Amniotic stem cell (primary cell): Measurements from ENCODE around the gene AOPEP.
"Not testable (repeated sequence)": the region's sequence is repeated elsewhere in the genome, so short reads cannot be mapped to it uniquely, and the experiment has no call there.

Experiments used
- DNase-seq: peaks from one replicate; lab custom pipeline; 2025; lab: John Stamatoyannopoulos, UW

Gene AOPEP

DNA sequence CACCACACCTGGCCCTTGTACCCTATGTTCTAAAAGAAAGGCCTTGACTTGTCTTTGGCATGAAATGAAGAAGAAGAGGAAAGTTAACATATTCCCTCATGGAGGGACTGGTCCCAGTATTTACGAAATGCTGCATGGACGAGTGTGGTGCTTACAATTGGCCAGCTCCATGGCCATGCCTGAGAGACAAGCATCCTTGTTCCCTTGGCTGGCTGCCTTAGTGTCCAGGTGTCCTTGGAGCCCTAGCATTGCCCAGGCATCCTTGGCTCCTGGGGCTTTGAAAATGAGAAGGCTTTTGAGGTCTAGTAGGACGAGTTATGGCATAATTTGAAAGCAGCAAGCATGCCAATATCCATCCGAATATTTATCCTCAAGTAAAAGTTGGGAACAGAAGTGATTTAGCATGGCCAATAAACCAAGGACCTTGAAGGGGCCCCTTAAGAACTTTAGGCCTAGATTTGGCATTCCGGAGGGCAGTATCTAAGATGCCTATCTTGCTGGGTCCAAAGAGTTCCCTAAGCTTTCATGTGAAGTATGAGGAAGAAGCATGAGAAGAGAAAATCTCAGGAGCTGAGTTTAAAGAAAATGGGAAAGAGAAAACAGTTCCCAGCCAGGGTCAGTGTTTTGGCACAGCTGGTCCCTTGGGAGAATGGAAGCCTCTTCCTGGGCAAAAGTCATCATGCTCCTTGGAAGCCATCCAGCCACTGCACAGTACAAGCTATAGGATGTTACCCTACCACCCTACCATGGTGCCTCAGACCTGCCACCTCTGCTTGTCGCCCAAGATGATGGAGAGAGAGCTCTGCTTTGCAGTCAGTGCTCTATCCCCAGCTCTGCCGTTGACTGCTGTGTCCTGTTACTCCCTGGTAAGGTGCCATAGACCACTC, 91.0 kb downstream of the AOPEP start:
- DNase-seq = no peak

DNA sequence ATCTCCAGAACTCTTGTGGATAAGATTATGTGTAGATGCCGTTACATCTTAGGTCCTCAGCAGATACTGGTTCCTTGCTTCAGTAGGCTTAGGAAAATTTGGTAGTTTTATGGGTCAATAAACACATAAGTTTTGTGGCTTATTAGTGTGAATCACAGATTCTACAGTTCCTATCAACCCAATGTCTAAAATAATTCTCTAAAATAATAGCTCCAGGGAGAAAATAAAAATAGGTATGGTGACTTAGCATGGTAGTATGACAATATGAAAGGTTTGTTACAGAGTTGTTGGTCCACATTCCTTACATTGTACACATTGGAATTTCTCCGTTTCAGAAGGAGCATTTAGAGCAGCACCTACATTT, 91.7 kb downstream of the AOPEP start:
- DNase-seq = no peak

DNA sequence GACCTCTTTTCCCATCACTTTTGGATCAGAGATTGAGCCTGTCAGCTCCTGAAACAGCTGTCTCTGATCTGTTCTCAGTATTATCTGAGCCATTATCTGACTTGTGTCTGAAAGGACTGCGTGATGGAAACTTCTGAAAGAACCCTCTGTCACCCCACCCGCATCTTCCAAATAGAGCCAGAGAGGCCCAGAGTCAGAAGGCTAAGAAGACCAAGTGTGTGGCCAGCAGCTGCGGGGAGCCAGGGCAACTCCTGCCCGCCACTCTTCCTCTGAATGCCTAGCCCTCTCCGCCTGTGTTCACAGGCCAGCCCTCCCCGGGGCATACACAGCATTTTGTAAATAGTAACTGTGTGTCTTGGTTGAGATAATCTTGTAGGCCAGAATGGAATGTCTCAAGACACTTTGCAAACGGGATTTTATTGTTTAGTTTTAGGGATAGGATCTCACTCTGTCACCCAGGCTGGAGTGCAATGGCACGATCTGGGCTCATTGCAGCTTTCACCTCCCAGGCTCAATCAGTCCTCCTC, 92.7 kb downstream of the AOPEP start:
- no peak for DNase-seq

DNA sequence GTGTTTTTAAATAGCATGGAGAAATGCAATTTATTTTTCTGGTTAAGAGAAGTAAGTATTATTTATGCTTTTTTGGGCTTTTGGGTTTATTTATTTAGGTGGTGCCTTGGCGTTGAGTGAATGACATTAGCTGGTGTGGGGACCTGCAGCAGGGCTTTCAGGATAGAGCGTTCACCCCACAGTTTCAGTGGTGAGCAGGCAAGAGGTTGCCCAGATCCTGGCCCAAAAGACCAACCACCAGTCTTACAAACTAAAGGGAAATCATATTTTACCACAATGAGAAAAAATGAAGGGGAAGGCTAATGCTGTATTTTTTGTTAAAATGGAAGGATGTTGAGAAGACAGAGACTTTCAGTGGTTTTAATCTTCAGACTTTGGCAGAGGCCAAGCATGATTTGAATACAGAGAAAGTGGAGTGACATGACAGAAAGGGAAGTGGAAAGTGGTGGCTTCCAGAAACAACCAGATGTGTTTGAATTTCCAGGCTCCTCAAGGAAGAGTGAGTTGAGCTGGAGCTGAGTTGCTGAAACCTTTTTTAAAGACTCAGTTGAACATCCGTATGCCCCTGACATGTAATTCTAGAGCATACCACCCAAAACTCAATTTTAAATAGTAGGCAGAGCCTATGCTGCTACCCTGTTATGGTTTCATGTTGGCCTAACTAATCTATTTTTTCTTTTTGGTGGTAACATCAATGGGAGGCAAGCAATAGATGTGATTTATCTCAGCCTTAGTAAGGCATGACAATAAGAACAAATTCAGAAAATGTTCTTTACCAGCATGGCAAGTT, 94.8 kb downstream of the AOPEP start:
- no peak for DNase-seq

DNA sequence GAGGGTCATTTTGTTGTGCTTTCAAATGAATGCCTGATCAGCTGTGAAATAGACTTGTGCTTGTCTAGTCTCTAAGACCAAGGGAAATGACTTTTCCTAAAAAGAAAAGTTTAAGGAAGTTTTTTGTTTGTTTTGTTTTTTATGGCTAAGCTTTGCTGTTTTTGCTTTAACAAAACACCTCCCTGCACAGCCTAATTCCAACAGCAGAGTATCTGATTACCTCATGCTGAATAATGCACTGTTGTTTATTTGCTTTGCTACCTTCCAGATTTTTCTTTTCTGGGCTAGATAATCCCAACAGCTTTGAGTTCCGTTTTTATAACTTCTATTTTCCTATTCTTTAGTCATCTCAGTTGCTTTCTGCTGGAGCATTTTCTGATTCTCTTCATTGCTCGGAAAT, 95.8 kb downstream of the AOPEP start:
- DNase-seq = no peak

DNA sequence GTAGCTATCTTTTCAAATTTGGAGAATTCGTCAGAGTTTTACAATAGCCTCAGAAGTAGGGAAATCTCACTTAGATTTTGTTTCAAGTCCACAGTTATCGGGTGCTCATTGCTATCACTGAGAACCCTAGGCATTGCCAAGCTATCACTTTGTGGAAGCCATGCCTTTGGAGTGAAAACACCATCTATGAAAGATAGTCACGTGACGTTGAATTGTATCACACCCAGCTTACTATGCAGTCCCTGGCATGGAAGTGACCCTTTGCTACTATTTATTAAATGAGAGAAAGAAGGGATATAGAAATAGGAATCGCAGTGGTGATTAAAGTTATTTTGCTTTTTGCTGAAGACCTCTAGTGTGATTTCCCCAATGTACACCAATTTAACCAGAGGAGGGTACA, 97.2 kb downstream of the AOPEP start:
- DNase-seq = no peak

DNA sequence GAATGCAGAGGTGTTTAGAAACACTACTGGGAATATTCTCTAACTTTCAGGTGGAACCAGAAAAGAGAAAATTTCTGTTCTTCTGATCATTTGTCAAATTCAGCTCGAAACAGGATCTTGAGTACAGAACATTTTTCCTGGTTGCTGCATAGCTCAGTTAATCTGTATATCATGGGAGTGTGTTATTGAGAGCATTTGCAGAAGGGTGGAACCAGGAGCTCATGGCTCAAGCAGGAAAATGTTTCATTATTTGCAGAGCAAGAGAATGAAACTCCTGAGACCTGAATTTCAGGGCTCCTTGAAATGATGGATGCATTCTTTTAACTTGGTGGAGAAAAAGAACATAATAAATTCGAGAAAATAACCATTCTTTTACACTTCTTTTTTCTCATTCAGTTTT, 97.9 kb downstream of the AOPEP start:
- DNase-seq = no peak

DNA sequence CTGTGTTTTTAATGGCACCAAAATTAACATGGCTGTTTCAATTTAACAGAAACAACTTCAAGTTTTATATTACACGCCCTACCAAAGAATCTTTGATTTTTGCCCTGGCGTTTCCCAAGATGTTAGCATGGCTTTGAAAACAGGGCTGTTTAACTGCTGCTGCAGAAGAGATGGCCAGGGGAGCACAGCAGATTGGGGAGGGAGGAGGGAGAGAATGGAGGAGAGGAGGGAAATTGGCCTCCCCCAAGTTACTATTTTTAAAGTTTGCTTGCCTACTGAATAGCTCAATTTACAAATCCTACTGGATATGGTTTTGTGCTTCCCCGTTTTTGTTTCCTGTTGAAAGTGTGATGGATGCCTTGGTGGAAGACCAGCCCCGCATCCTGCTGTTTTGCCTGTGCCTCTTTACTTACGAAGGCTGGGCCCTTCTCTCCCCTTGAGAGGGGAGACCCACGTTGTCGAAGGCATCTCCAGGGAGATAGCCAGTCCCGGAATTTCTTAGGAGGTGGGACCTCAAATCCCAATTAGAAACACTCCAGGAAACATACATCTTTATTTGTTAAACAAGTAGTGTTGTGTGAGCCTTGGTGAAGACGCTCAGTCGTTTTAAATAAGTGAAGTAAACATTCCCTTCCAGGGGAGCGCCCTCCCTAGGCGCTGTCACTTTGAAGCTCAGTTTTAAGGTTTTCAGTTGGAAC, 98.6 kb downstream of the AOPEP start:
- no peak for DNase-seq

DNA sequence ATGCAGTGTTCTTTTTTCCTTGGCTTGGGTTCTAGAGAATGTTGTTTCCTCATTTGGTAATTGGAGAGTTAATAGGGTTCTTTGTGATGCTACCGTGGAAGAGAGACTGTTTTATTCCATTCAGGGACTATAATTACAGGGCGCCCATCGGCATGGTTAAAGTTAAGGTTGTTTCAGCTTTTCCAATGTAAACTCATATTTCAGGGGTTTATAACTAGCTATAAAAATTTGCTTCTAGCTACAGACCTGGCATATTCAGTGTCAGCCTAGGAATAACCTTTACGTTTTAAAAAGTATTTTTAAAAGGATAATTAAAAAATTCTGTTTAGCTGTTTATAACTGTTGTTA, 99.1 kb downstream of the AOPEP start:
- no peak for DNase-seq

DNA sequence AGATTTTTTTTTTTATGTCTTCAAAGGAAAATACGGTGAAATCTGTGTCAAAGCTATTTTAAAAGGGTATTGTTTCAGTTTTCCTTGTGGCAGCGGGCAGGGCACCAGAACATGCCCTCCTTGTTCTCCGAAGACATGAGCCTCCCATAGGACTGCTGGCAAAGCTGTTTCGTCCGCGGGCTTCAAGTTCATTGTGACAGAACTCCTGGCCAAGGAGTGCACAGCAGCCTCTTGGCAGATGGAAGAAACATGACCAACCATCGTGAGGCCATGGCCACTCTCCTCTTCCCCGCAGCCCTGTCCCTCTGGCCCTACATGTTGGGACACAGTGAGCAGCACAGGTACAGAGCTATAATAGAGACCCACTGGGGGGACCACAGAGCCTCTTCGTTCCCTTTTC, 99.5 kb downstream of the AOPEP start:
- no peak for DNase-seq

DNA sequence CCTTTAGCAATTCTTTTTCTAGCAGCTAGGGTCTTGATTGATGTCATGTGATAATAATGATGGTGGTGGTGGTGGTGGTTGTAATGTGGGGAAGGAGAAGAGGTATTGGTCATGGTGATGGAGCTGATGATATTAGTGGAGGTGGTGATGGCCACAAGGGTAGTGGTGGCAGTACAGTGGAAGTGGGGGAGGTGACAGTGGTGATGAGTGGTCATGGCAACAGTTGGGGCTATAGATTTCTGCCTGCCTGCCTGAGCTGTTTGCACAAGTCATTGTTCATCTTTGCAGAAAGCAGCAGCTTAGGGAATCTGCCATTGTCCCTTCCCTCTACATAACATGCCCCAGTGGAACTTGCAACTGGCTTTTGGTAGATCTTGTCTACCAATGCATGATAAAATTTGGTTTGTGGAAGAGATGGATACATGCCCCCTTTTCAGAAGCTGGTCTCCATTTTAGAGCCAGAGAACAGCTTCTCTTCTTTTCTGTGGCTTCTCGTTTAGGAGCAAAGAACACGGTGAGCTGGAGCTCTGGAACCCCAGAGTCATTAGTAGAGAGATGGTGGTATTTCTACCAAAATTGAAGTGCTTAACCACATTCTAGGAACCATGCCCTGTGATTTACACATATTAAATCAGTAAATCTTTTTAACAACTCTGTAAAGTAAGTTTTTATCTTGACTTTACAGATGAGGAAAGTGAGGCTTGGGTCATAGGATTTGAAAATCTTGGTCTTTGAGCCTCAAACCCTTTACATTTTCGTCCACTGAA, 100.3 kb downstream of the AOPEP start:
- DNase-seq = no peak

DNA sequence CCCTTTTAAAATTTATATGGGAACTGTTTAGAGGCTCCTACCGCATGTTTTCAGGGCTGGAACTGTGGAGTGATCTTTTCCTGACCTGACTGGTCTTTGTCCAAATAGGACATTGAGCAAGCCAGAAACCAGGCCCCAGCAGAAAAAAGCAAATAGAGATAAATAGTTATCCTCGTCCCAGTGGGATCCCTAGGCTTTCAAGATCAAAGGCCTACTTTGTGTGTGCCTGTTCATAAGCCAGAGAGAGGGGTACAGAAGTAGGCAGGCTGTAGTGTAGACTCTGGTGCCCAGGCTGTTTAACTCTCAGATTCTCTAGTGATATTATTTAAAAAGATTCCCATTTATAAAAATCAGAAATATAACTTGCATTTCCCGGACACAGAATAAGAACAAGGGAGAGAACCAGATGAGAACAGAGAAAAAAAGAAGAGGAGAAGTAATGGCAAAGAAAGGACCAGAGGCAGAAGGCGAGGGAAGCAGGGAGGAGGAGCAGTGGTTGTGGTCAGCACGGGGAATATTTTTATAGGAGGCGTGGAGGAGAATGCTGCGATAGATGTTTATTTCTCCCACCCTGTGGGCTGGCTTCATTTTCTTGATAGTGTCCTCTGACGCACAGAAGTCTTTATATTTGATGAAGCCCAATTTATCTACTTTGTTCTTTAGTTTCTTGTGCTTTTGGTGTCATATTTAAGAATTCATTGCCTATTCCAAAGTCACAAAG, 101.2 kb downstream of the AOPEP start:
- no peak for DNase-seq

DNA sequence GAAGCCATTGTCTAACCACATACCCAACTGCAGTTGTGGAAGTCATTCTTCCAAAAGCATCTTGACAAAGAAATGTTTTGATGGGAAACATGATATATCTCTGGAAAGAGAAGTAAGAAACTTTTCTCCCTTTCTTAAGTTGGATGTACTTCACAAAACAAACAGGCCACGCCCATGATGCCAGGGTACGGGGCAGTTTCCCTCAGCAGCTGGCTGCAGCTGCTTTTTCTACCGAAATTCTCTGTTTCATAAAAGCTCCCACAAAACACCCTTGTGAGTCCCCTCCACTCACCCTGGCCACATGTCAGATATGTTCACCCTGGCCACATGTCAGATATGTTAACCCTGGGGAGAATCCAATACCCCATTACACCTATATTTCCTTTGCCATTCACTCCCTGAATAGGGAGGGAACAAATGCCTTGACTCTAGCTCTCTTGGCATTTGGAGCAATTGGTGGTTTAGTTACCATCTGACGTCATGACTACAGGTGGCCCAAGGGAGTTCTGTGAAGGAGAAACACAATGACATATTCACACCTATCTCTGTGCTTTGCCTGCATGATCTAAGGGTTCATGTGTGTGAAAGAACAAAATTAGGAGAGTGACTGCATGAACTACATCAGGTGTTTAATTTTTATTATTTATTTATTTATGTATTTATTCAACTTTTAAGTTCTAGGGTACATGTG, 103.0 kb downstream of the AOPEP start:
- no peak for DNase-seq

DNA sequence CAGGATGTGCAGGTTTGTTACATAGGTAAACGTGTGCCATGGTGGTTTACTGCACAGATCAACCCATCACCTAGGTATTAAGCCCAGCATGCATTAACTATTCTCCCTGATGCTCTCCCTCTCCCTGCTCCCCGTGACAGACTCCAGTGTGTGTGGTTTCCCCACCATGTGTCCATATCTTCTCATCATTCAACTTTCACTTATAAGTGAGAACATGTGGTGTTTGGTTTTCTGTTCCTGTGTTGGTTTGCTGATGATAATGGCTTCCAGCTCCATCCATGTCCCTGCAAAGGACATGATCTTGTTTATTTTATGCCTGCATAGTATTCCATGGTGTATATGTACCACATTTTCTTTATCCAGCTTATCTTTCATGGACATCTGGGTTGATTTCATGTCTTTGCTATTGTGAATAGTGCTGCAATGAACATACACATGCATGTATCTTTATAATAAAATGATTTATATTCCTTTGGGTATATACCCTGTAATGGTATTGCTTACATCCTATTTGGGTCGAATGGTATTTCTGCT, 103.6 kb downstream of the AOPEP start:
- DNase-seq = not testable (repeated sequence)

DNA sequence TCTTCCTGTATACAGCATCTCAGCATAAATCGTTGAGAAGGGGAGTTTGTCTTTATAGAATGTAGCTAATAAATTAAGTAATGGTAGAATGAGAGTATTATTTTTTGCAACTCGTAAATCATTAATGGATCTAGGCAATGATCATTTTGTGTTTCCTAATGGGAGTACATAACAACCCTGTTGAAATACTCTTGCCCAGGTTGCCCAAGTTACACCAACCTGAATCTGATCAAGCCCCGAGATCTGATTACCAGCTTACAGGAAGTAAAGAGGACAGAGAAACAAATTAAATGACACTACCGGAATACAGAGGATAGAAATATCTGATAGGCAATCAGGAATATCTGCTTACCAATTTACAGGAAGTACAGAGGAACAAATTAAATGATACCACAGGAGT, 107.3 kb downstream of the AOPEP start:
- no peak for DNase-seq

DNA sequence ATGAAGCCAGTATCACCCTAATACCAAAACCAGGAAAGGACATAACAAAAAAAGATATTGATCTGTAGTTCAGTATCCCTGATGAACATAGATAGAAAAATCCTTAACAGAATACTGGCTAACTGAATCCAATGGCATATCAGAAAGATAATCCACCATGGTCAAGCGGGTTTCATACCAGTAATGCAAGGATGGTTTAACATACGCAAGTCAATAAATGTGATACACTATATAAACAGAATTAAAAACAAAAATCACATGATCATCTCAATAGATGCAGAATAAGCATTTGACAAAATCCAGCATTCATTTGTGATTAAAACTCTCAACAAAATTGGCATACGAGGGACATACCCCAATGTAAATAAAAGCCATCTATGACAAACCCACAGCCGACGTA, 110.9 kb downstream of the AOPEP start:
- DNase-seq = no peak

DNA sequence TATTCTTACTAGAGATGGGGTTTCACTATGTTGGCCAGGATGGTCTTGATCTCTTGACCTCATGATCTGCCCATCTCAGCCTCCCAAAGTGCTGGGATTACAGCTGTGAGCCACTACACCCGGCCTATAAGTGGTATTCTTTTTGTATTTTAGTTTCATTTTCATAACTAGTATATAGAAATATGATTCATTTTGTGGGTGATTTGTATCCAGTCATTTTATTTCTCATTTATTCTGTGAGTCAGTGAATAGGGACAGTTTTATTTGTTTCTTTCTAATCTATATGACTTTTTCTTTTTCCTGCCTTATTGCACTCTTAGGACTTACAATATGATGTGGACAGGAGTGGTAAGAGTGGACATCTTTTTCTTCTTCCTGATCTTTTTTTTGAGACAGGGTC, 112.9 kb downstream of the AOPEP start:
- DNase-seq = no peak

DNA sequence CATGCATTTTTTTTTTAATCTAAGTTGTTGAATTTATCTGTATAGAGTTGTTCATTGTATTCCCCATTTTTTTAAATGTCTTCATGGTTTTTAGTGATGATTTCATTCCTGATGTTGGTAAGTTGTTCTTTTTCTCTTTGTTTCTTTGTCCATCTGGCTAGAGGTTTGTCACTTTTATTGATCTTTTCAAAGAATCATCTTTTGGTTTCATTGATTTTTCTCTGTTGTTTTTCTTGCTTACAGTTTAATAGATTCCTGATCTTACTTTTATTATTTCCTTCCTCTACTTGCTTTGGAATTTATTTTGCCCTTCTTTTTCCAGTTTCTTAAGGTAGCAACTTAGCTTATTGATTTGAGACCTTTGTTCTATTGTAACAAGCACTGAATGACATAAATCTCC, 114.2 kb downstream of the AOPEP start:
- DNase-seq = no peak

DNA sequence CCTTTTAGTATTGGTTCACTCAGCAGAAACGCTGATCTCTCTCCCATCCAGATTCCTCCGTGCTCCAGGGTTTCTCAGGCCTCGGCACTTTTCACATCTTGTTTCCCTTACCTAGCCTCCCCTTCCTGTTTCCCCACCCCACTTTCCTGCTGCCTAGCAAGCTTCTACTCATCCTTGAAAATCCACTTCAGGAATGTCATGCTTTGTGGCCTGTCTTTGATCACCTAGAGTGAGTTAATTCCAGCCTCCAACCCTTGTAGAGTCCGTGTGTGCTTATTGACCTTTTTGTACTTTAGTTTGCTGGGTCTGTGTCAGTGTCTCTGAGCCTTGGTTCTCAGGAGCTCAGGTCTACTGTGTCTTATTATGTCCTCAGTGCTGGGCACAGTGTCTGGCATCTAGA, 116.6 kb downstream of the AOPEP start:
- DNase-seq = no peak

DNA sequence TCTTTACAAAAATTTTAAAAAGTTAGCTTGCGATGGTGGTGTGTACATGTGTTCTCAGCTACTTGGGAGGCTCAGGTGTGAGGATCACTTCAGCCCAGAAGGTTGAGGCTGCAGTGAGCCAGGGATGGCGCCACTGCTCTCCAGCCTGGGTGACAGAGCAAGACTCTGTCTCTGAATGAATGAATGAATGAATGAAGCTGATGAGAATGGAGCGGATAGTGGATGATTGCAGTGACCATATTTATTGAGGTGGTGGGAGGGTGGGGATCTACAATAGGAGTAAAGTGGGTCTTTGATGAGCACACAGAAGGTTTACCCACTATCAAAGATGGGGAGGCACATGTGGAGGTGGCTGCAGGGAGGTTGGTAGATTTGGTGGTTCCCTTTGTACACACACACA, 120.2 kb downstream of the AOPEP start:
- DNase-seq = no peak
